NCI-H82 treated with DMSO at 0.1 percent for 48 hours (cell line): ENCODE results near the gene CCDC170.
"Not testable (repeated sequence)": the region's sequence is repeated elsewhere in the genome, so short reads cannot be mapped to it uniquely, and the experiment has no call there.

Experiments
- DNase-seq: peaks from one replicate; lab custom pipeline; 2025; ENCODE audit not compliant: unreplicated experiment; lab: John Stamatoyannopoulos, UW

Gene CCDC170

DNA sequence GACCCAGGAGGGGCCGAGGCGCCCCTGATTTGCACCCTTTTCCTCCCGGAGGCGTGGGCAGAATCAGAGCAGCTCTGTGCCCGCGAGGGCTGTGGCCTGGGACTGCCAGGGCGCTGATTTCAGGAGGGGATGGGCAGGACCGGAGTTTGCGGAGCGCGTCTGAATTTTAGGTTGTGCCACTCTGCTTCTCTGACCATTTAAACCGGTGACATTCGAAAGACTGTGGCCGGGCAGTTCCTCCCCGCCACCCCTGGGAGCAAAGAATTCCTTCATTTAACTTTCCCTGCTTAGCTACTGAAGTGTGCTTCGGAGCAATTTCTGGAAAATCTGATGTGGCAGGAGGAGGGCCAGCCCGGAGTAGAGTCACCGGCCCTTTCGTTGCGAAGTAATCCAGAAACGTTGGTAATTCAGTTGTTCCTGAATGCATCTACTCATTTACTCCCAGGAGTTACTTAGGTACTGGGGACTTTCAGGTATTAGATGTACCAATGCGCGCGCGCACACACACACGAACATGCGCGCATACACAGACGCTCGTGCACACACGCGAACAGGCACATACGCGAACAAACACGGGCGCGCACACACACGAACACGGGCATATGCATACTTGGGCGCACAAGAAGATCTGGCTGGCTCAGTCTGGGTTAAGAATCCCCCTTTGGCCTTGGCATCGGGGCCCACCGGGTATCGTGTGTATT, 568 bp downstream of the CCDC170 start:
- no peak for DNase-seq

DNA sequence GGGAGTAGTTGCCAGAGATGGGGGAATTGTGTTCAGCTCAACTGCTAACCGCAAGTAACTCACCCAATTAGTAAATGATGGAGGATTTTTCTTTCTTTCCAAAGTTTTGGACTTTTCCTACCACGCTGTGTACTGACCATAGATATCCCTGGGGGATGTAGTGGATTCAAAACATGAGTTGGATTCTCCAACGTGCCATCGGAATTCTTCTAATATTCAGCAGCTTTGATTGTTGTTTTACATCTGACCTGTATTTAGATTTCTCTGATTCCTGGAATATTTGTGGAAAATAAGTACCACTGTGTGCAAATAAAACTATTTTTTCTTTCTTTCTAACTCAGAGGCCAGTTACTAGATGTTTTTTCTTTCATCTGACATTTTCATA, 1.1 kb downstream of the CCDC170 start:
- DNase-seq, result no peak

DNA sequence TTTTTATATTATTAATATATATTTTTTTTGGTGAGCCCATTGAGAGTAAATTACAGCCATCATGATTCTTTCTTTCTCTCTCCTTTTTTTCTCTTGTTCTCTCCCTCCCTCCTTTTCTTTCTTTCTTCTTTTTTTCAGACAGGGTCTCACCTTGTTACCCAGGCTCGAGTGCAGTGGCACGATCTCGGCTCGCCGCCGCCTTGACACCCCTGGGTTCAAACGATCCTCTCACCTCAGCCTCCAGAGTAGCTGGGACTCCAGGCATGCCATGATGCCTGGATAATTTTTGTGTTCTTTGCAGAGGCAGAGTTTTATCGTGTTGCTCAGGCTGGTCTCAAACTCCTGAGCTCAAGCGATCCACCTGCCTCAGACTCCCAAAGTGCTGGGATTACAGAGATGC, 1.6 kb downstream of the CCDC170 start:
- DNase-seq, result no peak

GRCh38 chr6:151497905-151498304, 4.1 kb downstream of the CCDC170 start:
- DNase-seq, result no peak

DNA sequence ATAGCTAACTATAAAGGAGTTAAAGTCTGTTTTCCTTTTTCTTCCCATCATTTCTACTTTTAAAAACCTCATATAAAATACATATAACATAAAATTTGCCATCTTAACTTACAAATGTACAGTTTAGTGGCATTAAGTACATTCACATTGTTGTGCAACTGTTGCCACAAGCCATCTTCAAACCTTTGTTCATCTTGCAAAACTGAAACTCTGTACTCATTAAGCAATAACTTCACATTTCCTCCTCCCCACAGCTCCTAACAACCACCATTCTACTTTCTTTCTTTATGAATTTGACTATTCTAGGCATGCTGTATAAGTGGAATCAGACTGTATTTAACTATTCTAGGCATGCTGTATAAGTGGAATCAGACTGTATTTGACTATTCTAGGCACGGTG, 4.5 kb downstream of the CCDC170 start:
- no peak for DNase-seq

DNA sequence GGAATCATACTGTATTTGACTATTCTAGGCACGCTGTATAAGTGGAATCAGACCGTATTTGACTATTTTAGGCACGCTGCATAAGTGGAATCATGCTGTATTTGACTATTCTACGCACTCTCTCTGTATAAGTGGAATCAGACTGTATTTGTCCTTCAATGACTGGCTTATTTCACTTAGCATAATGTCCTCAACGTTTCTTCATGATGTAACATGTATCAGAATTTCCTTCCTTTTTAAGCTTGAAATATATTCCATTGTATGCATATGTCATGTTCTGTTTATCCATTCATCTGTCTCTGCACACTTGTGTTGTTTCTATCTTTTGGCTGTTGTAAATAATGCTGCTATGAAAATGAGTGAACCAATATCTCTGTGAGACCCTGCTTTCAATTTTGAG, 5.7 kb downstream of the CCDC170 start:
- no peak for DNase-seq

DNA sequence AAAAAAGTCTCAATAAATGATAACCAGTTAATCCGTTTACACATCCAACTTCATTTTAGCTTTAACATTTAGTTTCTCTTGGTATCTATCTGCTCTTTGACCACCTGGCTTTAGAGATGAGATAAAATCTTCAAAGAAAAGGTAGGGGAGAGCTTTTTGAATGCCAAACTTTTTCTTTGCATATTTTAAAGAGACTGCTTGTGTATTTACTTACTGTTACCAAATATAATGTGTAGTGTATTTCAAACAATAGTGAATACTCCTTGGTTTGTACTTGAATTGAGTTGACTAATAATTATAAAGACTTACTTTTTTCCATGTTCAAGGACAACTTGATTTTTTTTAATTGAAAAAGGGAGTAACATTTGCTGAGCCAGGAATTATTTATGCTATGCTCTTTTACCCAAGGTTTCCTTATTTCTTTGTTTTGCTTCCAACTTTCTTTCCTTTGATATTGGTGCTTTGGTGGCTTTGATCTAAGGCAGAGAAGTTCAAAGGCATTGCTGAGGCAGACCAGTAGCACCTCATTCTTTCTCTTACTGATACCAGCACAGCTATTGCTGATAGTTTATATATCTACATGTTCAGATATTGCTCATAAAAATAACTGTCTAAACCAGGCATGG, 7.8 kb downstream of the CCDC170 start:
- no peak for DNase-seq

DNA sequence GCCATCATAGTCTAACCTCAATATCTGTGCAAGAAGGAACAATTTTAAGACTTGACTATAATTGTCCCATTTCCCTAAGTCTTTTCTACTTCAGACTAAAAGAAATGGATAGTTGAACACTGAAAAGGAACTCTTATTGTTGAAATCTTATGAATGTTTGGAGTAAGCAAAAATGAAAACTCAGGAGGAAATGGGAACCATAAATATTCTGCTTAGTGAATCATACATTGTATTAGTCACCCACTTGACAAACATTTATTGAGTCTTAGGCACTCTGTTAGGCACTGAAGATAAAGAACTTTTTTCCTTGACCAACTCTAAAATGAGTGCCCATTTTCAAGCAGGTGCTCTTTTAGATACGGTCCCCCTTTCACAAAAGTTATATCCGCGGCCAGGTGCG, 8.7 kb downstream of the CCDC170 start:
- no peak for DNase-seq

- DNase-seq, result no peak
These were observed 12.9 kb downstream of the CCDC170 start for GRCh38 chr6:151506761-151507160.

GRCh38 chr6:151509048-151509447, 15.2 kb downstream of the CCDC170 start:
- no peak for DNase-seq

DNA sequence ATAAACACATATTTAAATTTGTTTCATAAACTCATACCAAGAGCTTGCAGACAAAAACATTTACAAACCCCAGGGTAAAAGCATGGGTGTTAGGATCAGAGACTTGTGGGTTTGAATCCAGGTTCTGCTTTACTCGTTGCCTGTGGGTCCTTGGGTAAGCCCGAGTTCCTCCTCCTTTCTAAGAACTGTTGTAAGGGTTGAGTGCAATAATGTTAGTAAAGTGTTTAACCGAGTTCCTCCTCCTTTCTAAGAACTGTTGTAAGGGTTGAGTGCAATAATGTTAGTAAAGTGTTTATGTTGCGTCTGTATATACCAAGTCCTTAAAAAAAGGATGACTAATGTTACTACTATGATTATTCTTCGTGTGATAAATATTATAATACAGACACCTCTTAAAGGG, 18.7 kb downstream of the CCDC170 start:
- no peak for DNase-seq

DNA sequence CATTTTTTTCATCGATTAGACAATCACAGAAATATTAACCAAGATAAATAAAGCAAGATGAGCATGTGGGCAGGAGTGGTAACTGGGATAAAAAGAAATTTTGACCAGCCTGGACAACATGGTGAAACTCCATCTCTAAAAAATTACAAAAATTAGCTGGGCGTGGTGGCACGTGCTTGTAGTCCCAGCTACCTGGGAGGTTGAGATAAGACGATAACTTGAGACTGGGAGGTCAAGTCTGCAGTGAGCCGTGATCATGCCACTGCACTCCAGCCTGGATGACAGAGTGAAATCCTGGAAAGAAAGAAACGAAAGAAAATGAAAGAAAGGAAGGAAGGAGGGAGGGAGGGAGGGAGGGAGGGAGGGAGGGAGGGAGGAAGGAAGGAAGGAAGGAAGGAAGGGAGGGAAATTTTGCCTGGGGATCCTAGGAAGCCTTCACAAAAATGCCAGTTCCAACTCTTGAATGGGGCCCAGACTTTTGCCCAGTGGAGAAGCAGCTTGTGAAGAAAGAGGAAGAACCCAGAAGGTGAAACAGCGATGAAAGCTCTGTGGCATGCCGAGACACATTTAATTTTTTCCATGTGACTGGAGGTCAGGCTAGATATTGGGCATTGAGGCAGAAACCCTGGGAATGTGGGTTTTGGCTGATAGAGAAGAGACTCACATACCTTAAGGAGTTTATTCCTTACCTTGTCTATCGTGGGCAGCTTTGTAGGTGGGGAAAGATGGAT, 20.3 kb downstream of the CCDC170 start:
- no peak for DNase-seq

GRCh38 chr6:151518992-151519391, 25.2 kb downstream of the CCDC170 start:
- not testable (repeated sequence) for DNase-seq

GRCh38 chr6:151523034-151523433, 29.2 kb downstream of the CCDC170 start:
- DNase-seq, result no peak

DNA sequence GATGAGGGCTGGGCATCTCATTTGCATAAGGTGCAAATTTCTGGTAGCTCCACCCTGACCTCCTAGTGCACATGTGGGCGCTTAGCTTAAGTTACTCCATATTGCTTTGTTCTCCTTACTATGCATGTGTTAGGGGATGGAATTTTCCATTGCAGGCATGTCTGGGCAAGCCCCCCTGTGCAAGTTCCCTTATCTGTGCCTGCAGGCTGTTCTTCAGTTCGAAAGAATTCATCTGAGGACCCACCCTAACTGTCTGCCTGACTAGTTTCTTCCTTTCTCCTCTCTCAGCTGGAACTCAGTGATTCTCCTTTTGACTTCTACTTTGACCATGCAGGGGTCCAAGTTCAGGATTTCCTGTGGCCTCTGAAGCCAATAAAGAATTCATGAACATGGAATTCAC, 30.2 kb downstream of the CCDC170 start:
- DNase-seq, result no peak

DNA sequence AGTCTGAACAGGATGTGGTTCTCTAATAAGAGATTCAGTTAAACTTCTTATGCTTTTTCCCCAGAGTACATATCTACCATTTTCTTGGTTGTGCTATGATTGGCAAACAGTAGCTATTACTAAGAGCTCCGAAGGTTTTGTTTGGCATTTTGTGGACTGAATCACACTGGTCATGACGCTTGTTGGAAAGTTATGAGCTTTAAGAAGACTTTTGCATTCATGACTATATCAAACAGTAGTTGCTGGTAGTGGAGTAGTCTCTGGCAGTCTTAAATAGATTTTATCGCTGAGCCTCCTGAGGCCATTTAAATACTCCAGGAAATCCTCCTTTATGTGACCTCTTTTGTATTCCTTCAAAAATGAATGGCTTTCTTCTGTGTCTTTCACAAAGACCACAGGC, 40.8 kb downstream of the CCDC170 start:
- DNase-seq, result no peak

DNA sequence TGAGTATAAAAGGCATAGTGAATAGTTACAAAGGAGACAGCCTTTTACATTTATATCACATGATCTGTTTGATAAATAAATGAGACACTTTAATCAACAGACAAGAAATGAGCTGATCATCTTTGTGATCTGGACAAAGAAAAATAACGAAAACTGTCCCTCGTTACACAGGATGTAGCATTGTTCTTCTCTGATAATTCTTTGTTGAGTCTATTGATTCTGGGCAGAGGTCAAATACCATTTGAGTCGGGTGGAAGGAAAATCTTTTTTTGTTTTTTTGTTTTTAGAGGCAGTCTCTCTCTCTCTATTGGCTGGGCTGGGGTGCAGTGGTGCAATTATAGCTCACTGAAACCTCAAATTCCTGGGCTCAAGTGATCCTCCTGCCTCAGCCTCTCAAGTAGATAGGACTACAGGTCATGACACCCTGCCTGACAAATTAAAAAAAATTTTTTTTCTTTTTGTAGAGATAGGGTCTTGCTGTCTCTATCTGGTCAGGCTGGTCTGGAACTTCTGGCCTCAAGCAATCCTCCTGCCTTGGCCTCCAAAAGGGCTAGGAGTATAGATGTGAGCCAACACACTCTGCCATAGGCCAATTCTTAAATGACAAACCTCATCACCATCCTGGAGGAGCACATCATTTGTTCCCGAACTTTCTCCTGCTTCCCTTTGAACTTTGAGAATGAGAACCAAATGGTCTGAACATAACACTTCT, 41.8 kb downstream of the CCDC170 start:
- no peak for DNase-seq

GRCh38 chr6:151536188-151536479, 42.3 kb downstream of the CCDC170 start:
- no peak for DNase-seq

DNA sequence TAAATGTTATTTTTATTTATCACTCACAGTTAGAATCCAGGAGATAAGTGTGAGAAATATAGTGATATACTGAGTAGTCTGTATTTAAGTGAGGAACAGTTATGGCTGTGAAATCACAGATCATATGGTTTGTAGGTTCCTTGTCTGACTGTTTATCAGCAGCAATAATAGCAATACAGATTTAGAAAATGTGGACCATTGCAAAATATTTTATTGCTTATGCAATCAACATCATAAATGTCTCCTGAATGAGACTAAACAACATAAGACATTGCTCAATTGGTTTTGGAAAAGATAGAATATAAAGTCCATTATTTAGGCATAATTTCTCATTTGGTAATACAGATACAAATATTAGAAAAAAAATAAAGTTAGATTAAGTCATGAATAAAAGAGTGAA, 43.7 kb downstream of the CCDC170 start:
- DNase-seq, result no peak

DNA sequence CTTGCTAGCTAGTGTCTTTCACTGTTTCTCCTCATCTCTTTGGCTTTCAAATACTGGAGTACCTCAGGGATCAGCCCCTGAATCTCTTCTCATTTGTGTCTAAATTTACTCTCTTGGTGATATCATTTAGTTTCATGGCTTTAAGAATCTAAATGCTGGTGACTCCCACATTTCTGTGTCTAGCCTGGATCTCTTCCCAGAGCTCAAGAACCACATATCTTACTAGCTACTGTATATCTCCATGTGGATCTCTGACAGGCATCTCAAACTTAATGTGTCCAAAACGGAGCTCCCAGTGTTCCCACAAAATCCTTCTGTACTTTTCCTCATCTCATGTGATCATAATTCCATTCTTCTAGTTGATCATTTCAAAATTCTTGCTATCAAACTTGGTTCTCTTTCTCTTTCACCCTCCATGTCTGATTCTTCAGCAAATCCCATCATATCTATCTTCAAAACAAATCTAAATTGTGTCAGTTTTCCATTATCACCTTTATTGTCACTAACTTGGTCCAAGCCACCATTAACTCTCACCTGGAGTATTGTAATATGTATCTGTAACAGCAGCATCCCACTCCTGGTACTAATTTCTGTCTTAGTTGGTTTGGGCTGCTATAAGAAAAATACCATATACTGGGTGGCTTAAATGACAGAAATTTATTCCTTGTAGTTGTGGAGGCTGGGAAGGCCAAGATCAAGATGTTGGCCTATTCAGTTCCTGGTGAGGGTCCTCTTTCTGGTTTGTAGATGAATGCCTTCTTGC, 45.9 kb downstream of the CCDC170 start:
- DNase-seq, result no peak

DNA sequence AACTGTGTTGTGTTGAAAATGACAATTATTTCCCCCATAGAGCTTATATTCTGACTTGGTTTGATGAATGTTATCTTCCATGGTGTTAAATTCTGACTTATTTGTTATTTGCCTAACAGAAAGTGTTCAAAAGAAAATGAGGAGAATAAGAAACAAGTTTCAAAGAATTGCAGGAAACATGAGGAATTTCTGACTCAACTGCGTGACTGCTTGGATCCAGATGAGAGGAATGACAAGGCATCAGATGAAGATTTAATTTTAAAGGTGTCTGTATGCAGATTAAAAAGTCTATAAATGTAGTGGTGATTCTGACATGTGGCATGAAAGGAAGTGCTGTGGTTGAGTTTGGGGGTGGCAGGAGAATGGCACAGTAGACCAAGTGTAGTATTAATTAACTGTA, 50.6 kb downstream of the CCDC170 start:
- DNase-seq, result no peak
